HG03342 (cell line): Measurements from ENCODE around the gene MARK4.
"Not testable (repeated sequence)": the region's sequence is repeated elsewhere in the genome, so short reads cannot be mapped to it uniquely, and the experiment has no call there.

Experiments used
- ATAC-seq: cut with Tn5 transposase; IDR thresholded peaks from one replicate; pipeline ENCODE4 v1.9.1; 2021; ENCODE audit warnings: mild to moderate bottlenecking, moderate library complexity; ENCODE audit not compliant: unreplicated experiment

MARK4 gene

GRCh38 chr19:45304141-45304926 lies 53.3 kb downstream of the MARK4 start:
- ATAC-seq = no peak

DNA sequence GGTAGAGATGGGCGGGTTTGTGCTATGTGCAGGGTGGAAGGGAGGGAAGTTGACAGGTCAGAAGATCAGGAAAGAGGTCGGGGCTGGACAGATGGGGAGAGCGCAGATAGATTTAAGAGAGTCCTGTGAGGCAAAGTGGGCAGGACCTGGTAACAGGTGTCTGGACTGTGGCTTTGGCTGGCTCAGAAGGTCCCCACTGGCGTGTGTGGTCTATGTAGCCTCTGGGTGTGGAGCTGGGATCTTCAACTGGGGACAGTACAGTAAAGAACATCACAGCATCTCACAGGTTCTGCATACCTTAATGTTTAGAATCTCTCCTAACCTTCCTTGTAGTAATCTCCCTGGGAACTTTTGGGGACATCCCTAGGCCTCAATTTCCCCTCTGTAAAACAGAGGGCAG lies 53.9 kb downstream of the MARK4 start:
- no peak for ATAC-seq

- no peak for ATAC-seq
Observed at GRCh38 chr19:45305421-45305820, 54.4 kb downstream of the MARK4 start.

- no peak for ATAC-seq
Observed at GRCh38 chr19:45306040-45306439, 55.0 kb downstream of the MARK4 start.

DNA sequence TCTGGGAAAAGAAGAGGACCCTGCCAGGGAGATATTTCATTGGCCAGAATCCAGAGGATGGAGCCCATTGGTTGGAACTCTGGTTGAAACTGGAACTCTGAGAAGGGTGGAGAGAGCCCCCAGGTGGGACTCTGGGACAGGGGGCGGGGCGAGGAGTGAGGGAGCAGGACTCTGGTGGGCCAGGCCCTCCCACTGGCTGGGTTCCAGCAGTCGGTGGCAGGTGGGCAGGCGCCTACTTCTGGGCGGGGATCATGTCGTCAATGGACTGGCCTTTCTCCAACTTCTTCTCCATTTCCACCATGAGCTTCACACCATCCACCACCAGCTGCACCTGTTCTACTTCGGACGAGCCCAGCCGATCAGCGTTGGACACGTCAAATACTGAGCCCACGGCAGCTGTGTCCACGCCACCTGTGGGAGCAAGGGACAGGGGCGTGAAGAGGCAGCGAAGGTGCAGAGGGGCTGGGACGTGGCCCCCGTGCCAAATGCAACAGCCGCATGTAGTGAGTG lies 55.5 kb downstream of the MARK4 start:
- no peak for ATAC-seq

- no peak for ATAC-seq
Observed at GRCh38 chr19:45307361-45307760, 56.3 kb downstream of the MARK4 start.

- ATAC-seq = not testable (repeated sequence)
Observed at GRCh38 chr19:45309322-45309721, 58.3 kb downstream of the MARK4 start.

- ATAC-seq = no peak
Observed at GRCh38 chr19:45311621-45312020, 60.5 kb downstream of the MARK4 start.

DNA sequence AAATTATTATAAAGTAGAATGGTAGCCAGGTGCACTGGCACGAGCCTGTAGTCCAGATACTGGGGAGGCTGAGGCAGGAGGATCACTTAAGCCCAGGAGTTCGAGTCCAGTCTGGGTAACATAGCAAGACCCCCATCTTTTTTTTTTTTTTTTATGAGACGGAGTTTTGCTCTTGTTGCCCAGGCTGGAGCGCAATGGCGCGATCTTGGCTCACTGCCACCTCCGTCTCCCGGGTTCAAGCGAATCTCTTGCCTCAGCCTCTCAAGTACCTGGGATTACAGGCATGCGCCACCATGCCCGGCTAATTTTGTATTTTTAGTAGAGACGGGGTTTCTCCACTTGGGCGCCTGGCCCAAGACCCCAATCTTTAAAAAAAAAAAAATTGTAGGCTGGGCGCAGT lies 61.2 kb downstream of the MARK4 start:
- not testable (repeated sequence) for ATAC-seq

GRCh38 chr19:45314708-45315245 lies 63.7 kb downstream of the MARK4 start:
- no peak for ATAC-seq

DNA sequence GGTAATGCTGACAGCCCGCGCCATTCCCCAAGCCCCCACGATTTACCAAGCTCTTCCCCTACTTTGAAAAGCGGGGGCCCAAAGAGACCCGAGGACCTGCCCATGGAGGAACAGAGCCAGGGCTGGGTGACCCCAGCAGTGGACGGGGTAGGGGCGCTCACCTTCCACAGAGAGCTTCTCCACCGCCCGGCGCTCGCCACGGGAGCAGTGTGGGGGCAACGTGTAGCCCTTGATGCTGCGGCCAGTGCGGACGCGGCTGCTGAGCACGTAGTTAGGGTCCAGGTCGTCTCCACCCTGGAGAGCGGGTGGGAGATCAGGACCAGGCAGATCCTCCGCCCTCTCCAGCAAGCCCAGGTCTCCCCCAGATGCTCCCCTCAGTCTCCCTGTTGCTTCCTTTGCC lies 64.2 kb downstream of the MARK4 start:
- ATAC-seq = no peak

DNA sequence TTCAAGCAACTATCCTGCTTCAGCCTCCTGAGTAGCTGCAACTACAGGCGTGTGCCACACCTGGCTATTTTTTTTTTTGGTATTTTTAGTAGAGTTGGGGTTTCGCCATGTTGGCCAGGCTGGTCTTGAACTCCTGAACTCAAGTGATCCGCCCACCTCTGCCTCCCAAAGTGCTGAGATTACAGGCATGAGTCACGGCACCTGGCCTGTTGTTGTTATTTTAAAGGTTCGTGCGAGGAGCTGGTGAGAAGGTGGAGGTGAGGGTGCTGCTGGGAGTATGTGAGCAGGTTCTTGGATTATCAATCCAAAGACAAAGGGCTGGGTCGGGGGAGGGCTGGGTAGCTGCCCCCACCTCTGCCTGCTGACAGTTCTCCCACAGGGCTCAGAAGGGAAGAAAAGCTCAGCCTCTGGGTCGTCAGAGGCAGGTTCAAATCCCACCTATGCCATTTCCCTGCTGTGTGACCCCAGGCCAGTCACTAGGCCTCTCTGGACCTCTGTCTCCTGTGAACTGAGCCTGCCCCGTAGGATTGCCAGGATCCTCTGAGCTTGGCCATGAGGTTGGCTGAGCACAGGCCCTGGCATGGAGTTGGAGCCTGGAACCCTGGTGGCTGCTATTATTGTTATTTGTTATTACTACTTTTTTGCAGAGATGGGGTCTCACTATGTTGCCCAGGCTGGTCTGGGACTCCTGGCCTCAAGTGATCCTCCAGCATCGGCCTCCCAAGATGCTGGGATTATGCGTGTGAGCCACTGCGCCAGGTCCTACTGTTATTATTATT lies 70.1 kb downstream of the MARK4 start:
- ATAC-seq = no peak

DNA sequence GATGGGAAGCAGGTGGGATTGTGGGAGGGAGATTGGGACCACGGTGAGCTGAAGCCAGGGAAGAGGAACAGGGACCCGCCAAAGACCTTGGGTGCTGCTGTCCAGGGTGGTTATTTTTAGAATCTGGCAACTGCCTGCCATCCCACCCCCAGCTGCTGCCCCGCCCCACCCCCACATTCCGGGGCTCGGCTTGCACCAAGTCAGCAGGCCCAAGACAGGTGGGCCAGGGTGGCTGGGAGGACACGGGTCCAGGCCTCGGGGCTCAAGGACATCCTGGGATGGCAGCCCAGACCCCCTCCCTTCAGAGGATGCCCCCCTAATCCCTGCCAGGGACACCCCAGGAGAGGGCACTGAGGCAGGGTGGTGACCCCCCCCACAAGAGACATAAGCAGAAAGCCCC lies 70.8 kb downstream of the MARK4 start:
- ATAC-seq = no peak

DNA sequence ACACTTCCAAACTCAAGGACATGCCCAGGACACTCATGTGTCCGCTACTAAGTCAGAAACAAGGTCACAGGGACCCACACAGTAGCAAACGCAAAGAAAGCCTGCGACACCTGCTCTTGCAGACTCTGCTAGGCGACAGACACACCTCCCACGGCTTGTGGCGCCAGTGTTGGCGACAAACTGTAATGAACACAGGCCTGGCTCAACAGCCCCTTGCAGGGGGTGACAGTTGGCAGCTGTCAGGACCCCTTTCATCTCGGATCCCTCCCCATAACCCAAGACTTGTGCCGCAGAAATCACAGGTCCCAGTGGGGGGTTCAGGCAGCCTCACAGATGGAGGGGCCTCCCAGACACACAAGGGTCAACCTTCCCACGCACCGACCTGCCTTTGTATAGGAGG lies 71.2 kb downstream of the MARK4 start:
- no peak for ATAC-seq

GRCh38 chr19:45322744-45323281 lies 71.7 kb downstream of the MARK4 start, which contains the start of gene CKM:
TSS of gene CKM (minus strand) at chr19:45322875. CDS start at chr19:45319713, 3,162 bp downstream.
- no peak for ATAC-seq

GRCh38 chr19:45323671-45324081 lies 72.6 kb downstream of the MARK4 start:
- no peak for ATAC-seq

GRCh38 chr19:45324349-45324907 lies 73.4 kb downstream of the MARK4 start:
- no peak for ATAC-seq

DNA sequence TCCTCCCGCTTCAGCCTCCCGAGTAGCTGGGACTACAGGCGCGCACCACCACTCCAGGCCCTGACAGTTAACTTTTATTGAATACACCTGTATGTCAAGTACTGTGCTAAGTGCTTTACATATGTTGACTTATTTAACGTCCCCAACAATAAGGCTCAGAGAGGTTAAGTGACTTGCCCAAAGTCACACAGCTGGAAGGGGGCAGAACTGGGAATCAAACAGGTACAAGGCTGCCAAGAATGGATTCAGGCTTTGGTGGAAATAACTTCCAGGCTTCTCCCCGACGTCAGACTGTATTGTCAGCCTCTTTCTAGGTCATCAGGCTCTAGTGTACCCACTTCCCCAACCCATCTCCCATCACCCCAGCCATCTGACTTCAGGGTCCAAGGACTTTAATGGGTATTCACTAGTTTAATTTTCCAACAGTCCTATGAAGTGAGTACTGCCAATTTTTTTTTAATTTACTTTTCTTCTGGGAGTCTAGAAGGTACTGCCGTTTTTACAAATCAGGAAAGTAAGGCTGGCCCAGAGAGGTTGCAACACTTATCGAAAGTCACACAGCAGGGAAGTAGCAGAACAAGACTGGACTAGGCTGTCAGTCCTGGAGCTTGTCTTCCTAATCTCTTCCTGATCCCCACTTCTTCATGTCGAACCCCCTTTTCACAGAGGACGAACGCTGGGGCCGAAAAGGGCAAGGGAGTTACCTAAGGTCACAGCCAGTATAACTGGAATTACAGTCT lies 76.5 kb downstream of the MARK4 start:
- no peak for ATAC-seq

DNA sequence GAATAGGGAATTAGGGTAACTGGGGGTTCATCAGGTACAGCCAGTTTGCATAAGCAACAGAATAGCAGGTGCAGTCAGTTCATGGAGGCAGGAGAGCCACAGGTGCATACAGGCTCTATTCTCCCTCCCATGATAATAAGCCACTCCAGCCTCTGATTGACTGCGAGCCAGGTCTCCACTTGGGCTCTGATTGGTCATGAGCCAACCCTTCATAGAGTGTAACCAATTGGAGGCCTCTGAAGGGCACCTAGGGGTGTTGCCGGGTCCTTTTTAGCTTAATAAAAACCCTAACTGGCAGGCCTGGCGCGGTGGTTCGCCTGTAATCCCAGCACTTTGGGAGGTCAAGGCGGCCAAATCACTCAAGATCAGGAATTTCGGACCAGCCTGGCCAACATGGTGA lies 80.3 kb downstream of the MARK4 start:
- ATAC-seq = no peak

DNA sequence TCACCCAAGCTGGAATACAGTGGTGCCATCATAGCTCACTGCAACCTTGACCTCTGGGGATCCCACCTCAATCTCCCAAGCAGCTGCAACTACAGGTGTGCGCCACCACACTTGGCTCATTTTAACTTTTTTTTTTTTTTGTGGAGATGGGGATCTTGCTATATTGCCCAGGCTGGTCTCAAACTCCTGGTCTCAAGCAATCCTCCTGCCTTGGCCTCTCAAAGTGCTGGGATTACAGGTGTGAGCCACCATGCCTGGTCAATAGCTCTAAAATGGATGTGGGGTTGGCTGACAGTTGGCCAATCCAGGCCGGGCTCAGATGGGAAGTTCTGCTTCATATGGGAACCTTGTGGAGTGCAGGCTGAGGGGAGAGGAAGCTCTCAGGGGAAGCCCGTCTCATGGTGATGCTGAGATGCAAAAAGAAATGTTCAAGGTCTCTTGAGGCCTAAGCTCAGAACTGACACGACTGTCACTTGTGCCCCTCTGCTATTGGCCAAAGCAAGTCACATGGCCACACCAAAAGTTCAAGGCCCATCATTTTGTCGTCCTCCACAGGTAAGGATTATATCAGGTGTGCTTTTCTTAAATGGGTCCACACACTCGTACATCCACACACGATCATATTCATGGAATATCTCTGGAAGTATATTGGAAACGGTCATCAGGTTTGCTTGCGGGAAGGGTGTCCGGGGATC lies 82.7 kb downstream of the MARK4 start:
- no peak for ATAC-seq
